ENCODE measurements around the gene SLC44A1.

SLC44A1 gene

DNA sequence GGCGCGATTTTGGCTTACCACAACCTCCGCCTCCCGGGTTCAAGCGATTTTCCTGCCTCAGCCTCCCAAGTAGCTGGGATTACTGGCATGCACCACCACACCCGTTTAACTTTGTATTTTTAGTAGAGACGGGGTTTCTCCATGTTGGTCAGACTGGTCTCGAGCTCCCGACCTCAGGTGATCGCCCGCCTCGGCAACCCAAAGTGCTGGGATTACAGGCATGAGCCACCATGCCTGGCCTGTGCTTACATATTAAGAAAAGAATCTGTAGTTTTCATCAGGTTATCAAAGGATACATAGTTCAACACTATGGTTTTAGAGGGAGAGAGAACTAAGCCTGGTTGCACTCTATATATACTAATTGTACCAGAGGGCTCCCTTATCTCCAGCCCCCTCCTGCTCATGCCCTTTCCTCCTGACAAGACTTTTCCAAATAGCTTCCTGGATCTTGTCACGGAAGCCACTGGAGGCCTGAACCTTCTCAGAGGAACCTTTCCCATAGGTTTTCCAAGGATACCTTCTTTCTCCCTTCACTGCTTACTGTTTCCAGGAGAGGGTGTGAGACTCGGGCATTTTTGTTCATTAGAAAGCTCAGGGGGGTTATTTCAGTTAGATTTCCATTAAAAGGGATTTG is 53.1 kb downstream of the SLC44A1 start:
- ChIA-PET CTCF (no interaction called here), POLR2A (no interaction called here)
- DNase-seq (ENCODE audit: extremely low spot score), result no peak
- TF ChIP-seq ZNF384 (IDR thresholded peaks at IDR 0.05), result no peak
- TF ChIP-seq SP1 (IDR thresholded peaks at IDR 0.05), result no peak
- no peak for TF ChIP-seq ARNT (IDR thresholded peaks at IDR 0.05)
- no peak for TF ChIP-seq PKNOX1 (IDR thresholded peaks at IDR 0.05)
- TF ChIP-seq ELF4 (IDR thresholded peaks at IDR 0.05), result no peak
- no peak for TF ChIP-seq L3MBTL2 (conservative IDR thresholded peaks at IDR 0.05)
- no peak for TF ChIP-seq LEF1 (IDR thresholded peaks at IDR 0.05; ENCODE audit: borderline replicate concordance)
- TF ChIP-seq FOXK2 (IDR thresholded peaks at IDR 0.05), result no peak
- no peak for TF ChIP-seq CTBP1 (IDR thresholded peaks at IDR 0.05; ENCODE audit: borderline replicate concordance)
- no peak for TF ChIP-seq NFRKB (IDR thresholded peaks at IDR 0.05)
- TF ChIP-seq FOXM1 (IDR thresholded peaks at IDR 0.05; ENCODE audit: borderline replicate concordance), result no peak
- no peak for TF ChIP-seq TARDBP (IDR thresholded peaks at IDR 0.05)
- TF ChIP-seq BHLHE40 (IDR thresholded peaks at IDR 0.05; ENCODE audit: borderline replicate concordance), result no peak
- TF ChIP-seq SUZ12 (IDR thresholded peaks at IDR 0.05), result no peak
- TF ChIP-seq FOXA1 (IDR thresholded peaks at IDR 0.05), result no peak
- TF ChIP-seq HDGF (IDR thresholded peaks at IDR 0.05; ENCODE audit: borderline replicate concordance), result no peak

DNA sequence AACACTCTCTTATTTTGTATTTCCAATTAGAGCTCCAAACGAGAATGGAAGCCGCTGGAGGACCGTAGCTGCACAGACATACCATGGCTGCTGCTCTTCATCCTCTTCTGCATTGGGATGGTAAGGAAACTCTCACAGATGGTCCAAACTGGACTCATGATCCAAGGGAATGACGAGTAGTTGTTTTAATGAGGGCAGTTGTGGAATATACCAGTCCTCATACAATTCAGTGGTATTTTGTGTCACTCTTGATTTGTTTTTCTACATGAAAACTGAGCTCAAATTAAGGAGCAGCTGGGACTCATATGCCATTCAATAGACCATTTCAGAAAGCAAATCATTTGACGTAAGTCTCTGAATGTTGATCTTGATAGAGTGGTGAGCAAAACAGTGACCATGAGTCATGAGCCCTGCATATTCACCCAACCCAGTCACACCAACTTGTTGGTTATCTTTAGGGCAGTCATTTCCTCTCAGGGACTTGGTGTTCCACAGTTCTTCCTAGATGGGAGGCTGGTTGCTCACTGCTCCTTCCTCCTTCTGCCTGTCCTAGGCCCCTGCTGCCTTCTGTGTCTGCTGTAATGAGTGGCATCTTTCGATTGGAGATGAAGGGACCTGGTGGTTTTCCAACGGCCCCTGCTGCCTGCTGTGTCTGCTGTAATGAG is 54.9 kb downstream of the SLC44A1 start:
- ChIA-PET CTCF (no interaction called here), POLR2A (no interaction called here)
- DNase-seq (ENCODE audit: extremely low spot score), result no peak
- TF ChIP-seq BHLHE40 (IDR thresholded peaks at IDR 0.05; ENCODE audit: borderline replicate concordance) (no peak), ELF4 (IDR thresholded peaks at IDR 0.05) (no peak), FOXK2 (IDR thresholded peaks at IDR 0.05) (no peak), SUZ12 (IDR thresholded peaks at IDR 0.05) (no peak), NFRKB (IDR thresholded peaks at IDR 0.05) (no peak), HDGF (IDR thresholded peaks at IDR 0.05; ENCODE audit: borderline replicate concordance) (no peak), TARDBP (IDR thresholded peaks at IDR 0.05) (no peak)

DNA sequence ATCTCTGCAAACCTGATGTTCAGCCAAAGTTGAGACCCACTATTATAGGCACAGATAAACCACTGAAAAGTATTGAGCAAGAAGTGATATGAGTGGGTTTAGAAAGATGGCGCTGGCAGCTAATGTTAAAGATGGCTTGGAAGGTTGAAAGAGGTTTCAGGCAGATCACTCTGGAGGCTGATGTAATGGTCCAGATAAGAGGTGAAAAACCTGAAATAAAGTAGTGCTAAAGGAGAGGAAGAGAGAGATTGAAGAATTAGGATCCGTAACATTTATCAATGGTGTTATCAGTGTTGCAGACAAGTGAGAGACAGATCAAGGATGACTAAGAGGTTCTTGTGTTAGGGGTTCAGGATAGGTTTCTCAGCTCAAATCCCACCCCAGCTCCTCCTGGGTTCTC is 58.3 kb downstream of the SLC44A1 start:
- CTCF ChIA-PET, result no interaction called here
- TF ChIP-seq ELF4 (IDR thresholded peaks at IDR 0.05) (no peak), ZNF384 (IDR thresholded peaks at IDR 0.05) (no peak), FOXA1 (IDR thresholded peaks at IDR 0.05) (no peak), L3MBTL2 (conservative IDR thresholded peaks at IDR 0.05) (no peak), FOXK2 (IDR thresholded peaks at IDR 0.05) (no peak), NFRKB (IDR thresholded peaks at IDR 0.05) (no peak), ARNT (IDR thresholded peaks at IDR 0.05) (no peak), CTBP1 (IDR thresholded peaks at IDR 0.05; ENCODE audit: borderline replicate concordance) (no peak), BHLHE40 (IDR thresholded peaks at IDR 0.05; ENCODE audit: borderline replicate concordance) (no peak), LEF1 (IDR thresholded peaks at IDR 0.05; ENCODE audit: borderline replicate concordance) (no peak), PKNOX1 (IDR thresholded peaks at IDR 0.05) (no peak), SP1 (IDR thresholded peaks at IDR 0.05) (no peak), HDGF (IDR thresholded peaks at IDR 0.05; ENCODE audit: borderline replicate concordance) (no peak)
- POLR2A ChIA-PET, result no interaction called here

DNA sequence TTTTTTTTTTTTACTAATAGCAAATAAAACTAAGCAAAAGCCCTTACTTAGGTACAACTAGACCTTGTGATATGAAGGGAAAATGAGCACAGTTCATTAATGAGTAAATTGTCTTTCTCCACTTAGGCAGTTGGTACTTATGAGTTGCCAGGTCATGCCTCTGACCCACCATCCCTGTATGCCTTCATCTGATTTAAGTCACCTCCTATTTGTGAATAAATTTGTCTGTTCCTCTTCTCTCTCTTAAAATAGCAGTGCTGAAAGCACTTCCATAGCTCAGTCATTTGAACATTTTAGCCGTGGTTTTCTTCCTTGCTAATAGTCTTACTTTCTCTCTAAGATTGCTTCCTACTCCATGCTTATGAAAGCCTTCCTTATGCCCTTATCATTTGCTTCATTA is 61.4 kb downstream of the SLC44A1 start:
- TF ChIP-seq FOXK2 (IDR thresholded peaks at IDR 0.05) (no peak), L3MBTL2 (conservative IDR thresholded peaks at IDR 0.05) (no peak), PKNOX1 (IDR thresholded peaks at IDR 0.05) (no peak), FOXM1 (IDR thresholded peaks at IDR 0.05; ENCODE audit: borderline replicate concordance) (no peak), NFRKB (IDR thresholded peaks at IDR 0.05) (no peak), ZNF384 (IDR thresholded peaks at IDR 0.05) (no peak), TARDBP (IDR thresholded peaks at IDR 0.05) (no peak)
- CTCF ChIA-PET, result interaction anchor here (0.6 kb wide), 1 partner anchor 30 kb away, joined by 4 read pairs; no protein-coding TSS in a partner anchor
- POLR2A ChIA-PET, result interaction anchor here (1.1 kb wide), 1 partner anchor 9 kb away, joined by 3 read pairs; no protein-coding TSS in a partner anchor
- DNase-seq (ENCODE audit: extremely low spot score), result no peak

More for the DNA sequence above, 58.3 kb downstream of the SLC44A1 start:
- no peak for DNase-seq (ENCODE audit: extremely low spot score)

DNA sequence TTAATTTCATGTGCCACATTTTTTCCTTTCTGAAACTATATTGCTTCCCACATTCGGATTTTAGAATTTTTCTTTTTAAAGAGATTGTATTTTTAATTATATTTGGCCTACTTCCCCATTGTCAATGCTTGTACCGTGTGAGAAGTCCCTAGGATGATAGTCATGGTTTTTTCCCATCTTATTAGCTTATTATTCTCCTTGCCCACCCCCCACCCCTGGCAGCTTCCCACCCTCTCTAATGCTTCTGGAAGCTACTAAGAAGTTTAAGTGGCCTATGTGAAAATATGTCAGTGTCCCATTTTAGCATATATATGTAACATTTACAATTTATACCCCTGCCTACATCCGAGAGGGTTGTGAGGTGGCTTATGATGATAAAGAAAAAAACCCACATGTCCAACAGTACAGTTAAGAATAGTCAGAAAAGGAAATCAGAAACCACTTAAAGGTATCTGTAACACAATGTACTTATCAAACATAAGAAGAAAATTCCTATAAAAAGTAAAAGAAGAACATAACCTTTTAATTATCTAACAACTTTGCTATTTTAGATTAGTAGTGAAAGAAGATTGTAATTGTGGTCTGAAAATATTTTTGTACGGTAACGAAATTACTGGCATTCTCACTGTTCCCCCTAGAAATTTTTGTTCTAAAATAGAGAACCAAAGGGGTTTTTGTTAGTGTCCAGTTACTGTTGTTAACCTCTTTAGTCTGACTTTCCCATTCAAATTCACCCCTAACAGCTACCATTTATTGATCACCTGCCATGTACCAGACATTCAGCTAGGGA is 62.1 kb downstream of the SLC44A1 start:
- no peak for DNase-seq (ENCODE audit: extremely low spot score)
- TF ChIP-seq FOXA1 (IDR thresholded peaks at IDR 0.05) (no peak), LEF1 (IDR thresholded peaks at IDR 0.05; ENCODE audit: borderline replicate concordance) (no peak), NFRKB (IDR thresholded peaks at IDR 0.05) (no peak), ZNF384 (IDR thresholded peaks at IDR 0.05) (no peak), ARNT (IDR thresholded peaks at IDR 0.05) (no peak), FOXK2 (IDR thresholded peaks at IDR 0.05) (no peak), SUZ12 (IDR thresholded peaks at IDR 0.05) (no peak), PKNOX1 (IDR thresholded peaks at IDR 0.05) (no peak)
- CTCF ChIA-PET, result no interaction called here
- POLR2A ChIA-PET, result no interaction called here
